K562 (cell line): ENCODE data around the gene HRG. TPM values are rescaled to one million over a fixed set of nuclear protein-coding genes. Genes with fewer than 3 reads are reported as not detected.
A peak's percentile ranks its signal among the peaks of the same experiment; 100 is the strongest.

ENCODE experiments used
- ATAC-seq: fragments of 200-7000 bp; cut with Tn5 transposase; 3 replicates; pipeline ENCODE4 v1.9.1; 2020; ENCODE audit warnings: moderate library complexity
- BruUV-seq: library from RNA; stranded (reverse); fragments of 400-500 nt; replicated peaks from 2 replicates; lab custom pipeline; 2021; lab: Mats Ljungman, UMichigan
- CTCF ChIA-PET: fragments of 300-600 bp; formaldehyde crosslinking; extraction: SDS; loops from one replicate; lab custom pipeline; 2021; ENCODE audit warnings: low intra/inter-chr PET ratio; lab: Yijun Ruan, JAX
- POLR2A ChIA-PET: fragments of 300-600, 350-650 bp; sonication (Branson Sonifier 250); formaldehyde crosslinking; extraction: SDS; loops from one replicate; lab custom pipeline; 2021; ENCODE audit warnings: antibody characterized with exemption, inconsistent platforms; lab: Yijun Ruan, JAX
- DNase-seq, 4 experiments: peaks; one replicate each; pipeline versions ENCODE4 v3.0.0 to v3.0.0-alpha.2; 2011 to 2018; ENCODE audit warnings: low spot score in 3 of 4, mixed read lengths in 3 of 4; ENCODE audit errors: extremely low read depth in 1 of 4
- FAIRE-seq: peaks from 2 replicates; lab custom pipeline; 2011; peaks lifted over from hg19 to GRCh38; lab: Jason Lieb, UNC
- H2AFZ ChIP-seq: 2 replicates; pipeline ENCODE4 v1.6.0; 2011; ENCODE audit warnings: low read depth, low read length, control low read depth, inconsistent platforms
- H3K27ac ChIP-seq: fragments of 200-600 bp; 3 replicates; pipeline ENCODE4 v1.8.0; 2011; ENCODE audit warnings: low read depth, mild to moderate bottlenecking, control low read depth, inconsistent platforms, low read length, moderate library complexity, mixed read lengths; ENCODE audit errors: extremely low read depth
- H3K27me3 ChIP-seq, 2 experiments: fragments of 300-600 bp in 1 of 2; 2 replicates in 1 of 2; 3 replicates in 1 of 2; pipeline versions ENCODE4 v1.6.0 to v1.8.0; 2011; ENCODE audit warnings: inconsistent platforms in 2 of 2, low read length in 2 of 2, mild to moderate bottlenecking in 1 of 2, mixed read lengths in 1 of 2, moderate library complexity in 1 of 2; ENCODE audit not compliant: control insufficient read depth in 2 of 2, insufficient read depth in 2 of 2
- H3K36me3 ChIP-seq: fragments of 300-600 bp; 3 replicates; pipeline ENCODE4 v1.8.0; 2011; ENCODE audit warnings: mild to moderate bottlenecking, low read length, inconsistent platforms; ENCODE audit not compliant: control insufficient read depth, insufficient read depth
- H3K4me1 ChIP-seq, 2 experiments: fragments of 200-600 bp in 1 of 2; replicated peaks in 1 of 2; 2 replicates in 1 of 2; 3 replicates in 1 of 2; pipeline versions ENCODE4 v1.5.1 to v1.8.0; 2011; ENCODE audit warnings: inconsistent platforms in 2 of 2, low read length in 2 of 2, mild to moderate bottlenecking in 1 of 2, mixed read lengths in 1 of 2, moderate library complexity in 1 of 2; ENCODE audit not compliant: control insufficient read depth in 2 of 2, insufficient read depth in 2 of 2
- H3K4me2 ChIP-seq: 2 replicates; pipeline ENCODE4 v1.6.1; 2011; ENCODE audit warnings: low read length, control low read depth, inconsistent platforms, mixed read lengths; ENCODE audit not compliant: insufficient read depth
- H3K4me3 ChIP-seq: fragments of 200-600 bp; sonication (generic), shearing (Covaris generic); 2 replicates; pipeline ENCODE4 v1.5.1; 2016; ENCODE audit warnings: control low read depth, inconsistent platforms
- H3K79me2 ChIP-seq: fragments of 200-600 bp; 3 replicates; pipeline ENCODE4 v1.8.0; 2011; ENCODE audit warnings: low read length, inconsistent platforms; ENCODE audit not compliant: control insufficient read depth, insufficient read depth
- H3K9ac ChIP-seq, 2 experiments: 2 replicates each; pipeline versions ENCODE4 v1.6.0 to v1.6.1; 2011; ENCODE audit warnings: low read depth in 2 of 2, low read length in 2 of 2, control low read depth in 1 of 2, inconsistent platforms in 1 of 2, mild to moderate bottlenecking in 1 of 2, mixed read lengths in 1 of 2; ENCODE audit not compliant: insufficient read depth in 1 of 2
- H3K9me1 ChIP-seq: one replicate; pipeline ENCODE4 v1.6.0; 2011; ENCODE audit warnings: inconsistent platforms, mild to moderate bottlenecking, low read length, moderate library complexity; ENCODE audit not compliant: control insufficient read depth, insufficient read depth
- H3K9me3 ChIP-seq: replicated peaks from 2 replicates; pipeline ENCODE4 v1.5.1; 2011; ENCODE audit warnings: low read depth, low read length, inconsistent platforms; ENCODE audit not compliant: control insufficient read depth, insufficient read depth
- H4K20me1 ChIP-seq: replicated peaks from 2 replicates; pipeline ENCODE4 v1.6.1; 2011; ENCODE audit warnings: low read length, inconsistent platforms, mixed read lengths; ENCODE audit not compliant: control insufficient read depth, insufficient read depth
- BCLAF1 ChIP-seq, 2 experiments: fragments of 450-650 bp in 1 of 2; IDR thresholded peaks; 2 replicates each; pipeline ENCODE4 v1.6.1; 2011 to 2017; ENCODE audit warnings: low read depth in 2 of 2, antibody characterized with exemption in 1 of 2, borderline replicate concordance in 1 of 2, low read length in 1 of 2, mild to moderate bottlenecking in 1 of 2, mixed read lengths in 1 of 2; ENCODE audit not compliant: control insufficient read depth in 1 of 2
- BHLHE40 ChIP-seq: IDR thresholded peaks from 2 replicates; pipeline ENCODE4 v1.6.1; 2011; ENCODE audit warnings: low read length, improper control_type of control experiment
- CEBPB ChIP-seq: fragments of 450-650 bp; IDR thresholded peaks from 2 replicates; pipeline ENCODE4 v1.6.1; 2016; ENCODE audit warnings: missing genetic modification characterization, missing compliant biosample characterization
- CEBPG ChIP-seq, 3 experiments: fragments of 200-800 bp in 1 of 3; sonication (Bioruptor generic) in 1 of 3; sonication (generic) in 1 of 3; formaldehyde crosslinking in 1 of 3; IDR thresholded peaks in 2 of 3; conservative IDR thresholded peaks in 1 of 3; 2 replicates each; pipeline versions ENCODE4 v1.6.1 to v1.8.0; 2016 to 2022; ENCODE audit warnings: missing compliant biosample characterization in 2 of 3, missing genetic modification characterization in 2 of 3, mild to moderate bottlenecking in 1 of 3, missing genetic modification reagents in 1 of 3
- CXXC5 ChIP-seq: fragments of 250-450 bp; sonication (Bioruptor Pico); IDR thresholded peaks from 2 replicates; pipeline ENCODE4 v1.8.0; 2022; ENCODE audit warnings: inconsistent platforms, mild to moderate bottlenecking, moderate library complexity
- HDAC8 ChIP-seq: fragments of 450-650 bp; IDR thresholded peaks from 2 replicates; pipeline ENCODE4 v1.6.1; 2016; ENCODE audit warnings: mild to moderate bottlenecking, missing genetic modification characterization, moderate library complexity, missing compliant biosample characterization
- HIVEP1 ChIP-seq: fragments of 250-450 bp; sonication (Bioruptor Pico); IDR thresholded peaks from 2 replicates; pipeline ENCODE4 v1.4.0; 2020; ENCODE audit warnings: mild to moderate bottlenecking
- HNRNPUL1 ChIP-seq: fragments of 200-400 bp; formaldehyde crosslinking; IDR thresholded peaks from 2 replicates; pipeline ENCODE4 v1.6.1; 2017; ENCODE audit warnings: low read length
- KDM1A ChIP-seq, 2 experiments: fragments of 450-650 bp; IDR thresholded peaks; 2 replicates each; pipeline ENCODE4 v1.6.1; 2016; ENCODE audit warnings: mild to moderate bottlenecking in 2 of 2
- NFIC ChIP-seq: fragments of 450-650 bp; IDR thresholded peaks from 2 replicates; pipeline ENCODE4 v1.6.1; 2017; ENCODE audit warnings: mild to moderate bottlenecking, inconsistent platforms
- NFRKB ChIP-seq: fragments of 450-650 bp; IDR thresholded peaks from 2 replicates; pipeline ENCODE4 v1.6.1; 2016; ENCODE audit warnings: low read depth
- RCOR1 ChIP-seq, 2 experiments: IDR thresholded peaks; 2 replicates each; pipeline ENCODE4 v1.6.1; 2012; ENCODE audit warnings: low read depth in 2 of 2, low read length in 2 of 2, borderline replicate concordance in 1 of 2, improper control_type of control experiment in 1 of 2
- SOX6 ChIP-seq: fragments of 450-650 bp; IDR thresholded peaks from 2 replicates; pipeline ENCODE4 v1.6.1; 2014; ENCODE audit warnings: mild to moderate bottlenecking
- TCF3 ChIP-seq: sonication (generic); formaldehyde crosslinking; IDR thresholded peaks from 2 replicates; pipeline ENCODE4 v1.4.0; 2020; ENCODE audit warnings: mild to moderate bottlenecking, missing genetic modification reagents
- ZFPM2 ChIP-seq: fragments of 250-450 bp; sonication (Bioruptor Pico); IDR thresholded peaks from 2 replicates; pipeline ENCODE4 v1.5.1; 2022; ENCODE audit warnings: mild to moderate bottlenecking
- WGBS: fragments of 100-300 bp; shearing (Covaris generic); methylation state at CpG from one replicate; pipeline ENCODE4 v1.1.6; 2016; ENCODE audit warnings: low coverage, mixed read lengths; ENCODE audit not compliant: insufficient coverage; ENCODE audit errors: missing lambda C conversion rate; 5-methylcytosine and 5-hydroxymethylcytosine counted together
- in situ Hi-C: fragments of 300-500 bp; cut with MboI; formaldehyde crosslinking; loops from 4 replicates; pipeline ENCODE4 v1.15.0; 2018; ENCODE audit warnings: inconsistent platforms, mixed read lengths
- intact Hi-C: fragments of 100-400 bp; cut with micrococcal nuclease; formaldehyde crosslinking; loops from 2 replicates; pipeline ENCODE4 v1.14.2; 2022
- polyA plus RNA-seq, 8 experiments: library from polyadenylated mRNA; depleted of rRNA in 4 of 8; stranded (reverse) in 5 of 8; unstranded in 3 of 8; fragments of >200 nt; fragmentation: Nextera tagmentation in 2 of 8; fragmentation: Illumina TruSeq in 1 of 8; extraction: Ambion mirVana in 2 of 8; extraction: Trizol in 1 of 8; gene quantifications; 2 replicates each; pipeline versions ENCODE4 v1.2.1 to v1.2.3, GENCODE V29; 2011 to 2014; ENCODE audit warnings: inconsistent platforms in 1 of 8, missing spikeins in 1 of 8
- total RNA-seq, 7 experiments: library from RNA; depleted of rRNA in 6 of 7; stranded (reverse); fragments of >200 nt in 6 of 7; fragmentation: Illumina TruSeq in 2 of 7; extraction: Trizol in 2 of 7; gene quantifications; 2 replicates each; pipeline versions ENCODE4 v1.2.1 to v1.2.3, GENCODE V29; 2011 to 2021; ENCODE audit warnings: low replicate concordance in 1 of 7
- TF ChIP-seq, protein P1 (sequence below): sonication (generic); IDR thresholded peaks from 2 replicates; pipeline ENCODE4 v1.6.1; 2016

HRG gene
- total and polyA plus RNA-seq, 9 of the 15 experiments (the other 6 are each of a cell fraction or from before 2014, with no cell fraction given): not detected

GRCh38 chr3:186708983-186709679 lies 43.3 kb downstream of the HRG start:
- BruUV-seq: no TSS peak
- Histone ChIP-seq H3K4me1 (no peaks in the 10 kb centered on the region; a peak in 1 of 5 replicates), H3K9me3 (no peaks in the 10 kb centered on the region), H3K9ac (no peak overlapping the region), H3K4me3 (no peak overlapping the region), H3K9me1 (no peaks in the 10 kb centered on the region), H3K27me3 (peaks cover 5 to 12% of the 10 kb centered on the region in 2 experiments; a peak in 4 of 5 replicates), H3K27ac (no peak overlapping the region), H2AFZ (no peak overlapping the region), H3K79me2 (no peaks in the 10 kb centered on the region), H4K20me1 (no peaks in the 10 kb centered on the region), H3K36me3 (no peaks in the 10 kb centered on the region), H3K4me2 (no peak overlapping the region)
- CTCF ChIA-PET: interaction anchor here (0.6 kb wide), 1 partner anchor 120 kb away, joined by 3 read pairs; no protein-coding TSS in a partner anchor
- in situ Hi-C loops (no loop called here), intact Hi-C loops (no loop called here)
- FAIRE-seq (no peak), DNase-seq (peak in 2 of 4 experiments; percentile 34 to 54), ATAC-seq (peak; percentile 64)
- POLR2A ChIA-PET: interaction anchor here (0.6 to 1.0 kb wide), 2 partner anchors 75 to 644 kb away, joined by 3 to 4 read pairs; no protein-coding TSS in a partner anchor
- 9% methylated on average over 6 of the region's 6 CpGs for WGBS
- TF ChIP-seq ZFPM2 (CRISPR knock-in tag) (no peak), TCF3 (CRISPR knock-in tag) (peak; percentile 33; the same call in 1 of the 2 replicates), BHLHE40 (peak; percentile 82), HIVEP1 (no peak), CEBPG (CRISPR knock-in tag; IDR thresholded peaks at IDR 0.05) (no peak), CEBPG (tag; conservative IDR thresholded peaks at IDR 0.05 in 1 of 2, IDR thresholded peaks at IDR 0.05 in 1 of 2) (peak; percentile 44 to 58; a peak in 2 of 4 replicates), BCLAF1 (IDR thresholded peaks at IDR 0.05; ENCODE audit: borderline replicate concordance in 1 of 2, control insufficient read depth in 1 of 2, low read depth in 2 of 2, low read length in 1 of 2) (no peak), RCOR1 (IDR thresholded peaks at IDR 0.05; ENCODE audit: borderline replicate concordance in 1 of 2, low read depth in 2 of 2, low read length in 2 of 2) (peak in 1 of 2 experiments; percentile 76; a peak in 1 of 4 replicates), HNRNPUL1 (no peak), CXXC5 (CRISPR knock-in tag) (0 out of 2 replicates have a peak, but pooled peaks have one; percentile 9), CEBPB (tag) (peak; percentile 53), NFRKB (no peak), SOX6 (0 out of 2 replicates have a peak, but pooled peaks have one; percentile 20), KDM1A (IDR thresholded peaks at IDR 0.05) (0 out of 4 replicates have a peak, but pooled peaks of 1 of the 2 experiments have one; percentile 16), HDAC8 (tag) (no peak), NFIC (peak; percentile 62)
- TF ChIP-seq, protein P1, sequence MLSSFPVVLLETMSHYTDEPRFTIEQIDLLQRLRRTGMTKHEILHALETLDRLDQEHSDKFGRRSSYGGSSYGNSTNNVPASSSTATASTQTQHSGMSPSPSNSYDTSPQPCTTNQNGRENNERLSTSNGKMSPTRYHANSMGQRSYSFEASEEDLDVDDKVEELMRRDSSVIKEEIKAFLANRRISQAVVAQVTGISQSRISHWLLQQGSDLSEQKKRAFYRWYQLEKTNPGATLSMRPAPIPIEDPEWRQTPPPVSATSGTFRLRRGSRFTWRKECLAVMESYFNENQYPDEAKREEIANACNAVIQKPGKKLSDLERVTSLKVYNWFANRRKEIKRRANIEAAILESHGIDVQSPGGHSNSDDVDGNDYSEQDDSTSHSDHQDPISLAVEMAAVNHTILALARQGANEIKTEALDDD: peak; percentile 83
